NCI-H510A treated with DMSO at 0.1 percent for 48 hours (cell line): ENCODE measurements around the gene FAM107A.

ENCODE experiments used
- DNase-seq: peaks from one replicate; lab custom pipeline; 2025; lab: John Stamatoyannopoulos, UW

FAM107A gene, protein sequence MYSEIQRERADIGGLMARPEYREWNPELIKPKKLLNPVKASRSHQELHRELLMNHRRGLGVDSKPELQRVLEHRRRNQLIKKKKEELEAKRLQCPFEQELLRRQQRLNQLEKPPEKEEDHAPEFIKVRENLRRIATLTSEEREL

DNA sequence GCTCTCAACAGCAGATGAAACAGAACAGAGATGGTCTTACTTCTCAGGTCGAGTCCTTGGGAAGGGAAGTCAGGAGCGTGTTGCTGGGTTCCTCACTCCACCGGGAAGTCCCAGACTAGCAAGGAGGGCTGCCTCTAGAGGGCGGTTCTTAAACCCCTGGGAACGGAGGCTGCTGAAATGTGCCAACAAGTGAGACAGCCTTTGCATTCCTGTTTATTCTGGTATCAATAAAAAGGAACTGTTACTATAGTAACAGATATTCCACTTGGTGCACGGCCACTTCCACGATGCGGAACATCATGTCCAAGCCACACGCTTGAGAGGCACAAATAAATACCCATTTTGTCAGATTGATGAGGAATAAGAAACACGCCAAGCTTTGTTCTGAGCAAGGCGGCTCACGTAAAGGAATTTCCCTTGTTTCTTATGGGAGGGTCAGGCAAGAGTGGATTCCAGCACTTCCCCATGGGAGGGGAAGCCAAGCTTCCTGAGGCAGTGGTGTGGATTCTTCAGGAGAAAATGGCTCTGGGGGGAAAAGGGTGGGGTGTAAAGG is at the start of gene FAM107A:
FAM107A (minus strand) TSS at position 123 of the 553 bp plus-strand sequence. CDS start 7,531 bp downstream, outside the sequence.
- DNase-seq, result no peak

DNA sequence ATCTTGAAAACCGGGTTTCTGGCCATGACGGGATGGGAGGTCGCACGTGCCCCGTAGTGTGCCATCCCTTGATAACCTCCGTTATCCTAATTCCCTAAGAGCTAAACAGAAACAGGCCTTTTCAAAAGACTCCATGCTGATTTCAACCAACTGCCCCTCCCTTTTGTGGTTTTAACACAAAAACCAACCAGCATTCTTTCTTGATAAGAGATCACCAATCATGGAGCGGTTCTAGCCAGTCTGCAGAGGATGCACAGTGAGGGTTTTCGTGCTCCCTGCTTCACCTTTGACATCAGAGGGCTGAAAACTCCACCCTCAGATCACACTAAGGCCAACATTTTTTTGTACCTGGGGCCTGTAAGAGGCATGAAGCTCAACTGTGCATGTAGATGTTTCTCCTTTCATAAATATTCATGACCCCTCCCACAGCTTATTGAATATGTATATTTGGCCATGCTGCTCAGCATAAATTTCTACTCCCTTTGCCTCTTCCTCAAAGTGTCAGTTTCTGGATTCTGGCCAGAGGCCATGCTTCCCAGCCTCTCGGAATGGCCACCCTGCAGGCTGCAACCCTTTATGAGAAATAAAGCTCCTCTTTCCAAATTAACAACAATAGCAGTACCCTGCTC is 48.1 kb upstream of the FAM107A start:
- DNase-seq, result no peak

DNA sequence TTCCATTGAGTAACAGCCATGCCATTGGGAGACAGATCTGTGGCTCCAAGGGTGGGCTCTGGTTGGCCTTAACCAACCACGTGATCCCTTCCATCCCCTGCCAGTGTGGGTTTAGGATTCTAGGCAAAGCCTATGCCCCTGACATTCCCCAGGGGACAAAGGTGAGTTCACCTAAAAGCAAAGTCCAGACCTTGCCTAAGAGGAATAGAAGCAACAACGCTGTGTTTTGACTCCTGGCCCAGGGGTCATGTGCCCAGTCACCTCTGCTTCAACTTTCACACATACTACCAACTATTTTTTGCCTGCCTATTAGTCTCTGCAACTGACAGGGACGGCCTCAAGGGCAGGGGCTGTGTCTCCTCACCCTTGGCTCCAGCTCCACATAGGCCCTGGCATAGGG is 47.4 kb upstream of the FAM107A start:
- DNase-seq, result no peak

DNA sequence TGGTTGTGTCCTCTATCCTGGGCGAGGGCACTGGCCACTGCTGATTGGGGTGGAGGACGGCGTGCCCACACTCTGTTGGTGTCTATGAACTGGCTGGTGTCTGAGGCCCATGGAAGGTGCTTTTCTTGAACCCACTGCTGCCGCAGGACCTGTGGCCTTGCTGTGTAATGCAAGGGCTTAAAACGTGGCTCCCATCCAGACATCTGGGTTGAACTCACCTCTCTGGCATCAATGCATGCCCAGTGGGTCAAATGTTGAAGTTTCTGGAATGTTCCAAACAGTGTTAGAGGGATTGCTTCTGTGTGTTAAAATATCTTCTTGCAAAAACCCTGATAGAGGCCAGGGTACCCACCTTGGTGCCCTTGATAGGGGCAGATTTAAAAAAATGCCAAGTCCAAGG is 46.8 kb upstream of the FAM107A start:
- no peak for DNase-seq

DNA sequence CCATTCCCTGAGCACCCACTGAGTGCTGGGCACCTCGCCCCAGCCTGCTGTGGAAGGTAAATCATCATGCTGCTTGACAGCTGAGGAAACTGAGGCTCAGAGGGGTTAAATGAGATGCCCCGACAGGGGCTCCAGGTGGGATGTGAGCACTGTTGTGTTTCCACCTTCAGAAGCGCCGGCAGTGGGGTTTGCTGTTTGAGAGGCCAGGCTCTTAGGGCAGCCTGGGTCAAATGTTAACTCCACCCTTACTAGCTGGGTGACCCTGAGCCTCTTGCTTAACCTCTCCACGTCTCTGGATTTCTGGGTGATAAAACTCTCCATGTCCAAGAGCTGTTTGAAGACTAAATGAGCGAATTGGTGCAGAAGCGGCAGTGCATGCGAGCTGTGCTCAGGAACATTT is 46.3 kb upstream of the FAM107A start:
- DNase-seq, result no peak

DNA sequence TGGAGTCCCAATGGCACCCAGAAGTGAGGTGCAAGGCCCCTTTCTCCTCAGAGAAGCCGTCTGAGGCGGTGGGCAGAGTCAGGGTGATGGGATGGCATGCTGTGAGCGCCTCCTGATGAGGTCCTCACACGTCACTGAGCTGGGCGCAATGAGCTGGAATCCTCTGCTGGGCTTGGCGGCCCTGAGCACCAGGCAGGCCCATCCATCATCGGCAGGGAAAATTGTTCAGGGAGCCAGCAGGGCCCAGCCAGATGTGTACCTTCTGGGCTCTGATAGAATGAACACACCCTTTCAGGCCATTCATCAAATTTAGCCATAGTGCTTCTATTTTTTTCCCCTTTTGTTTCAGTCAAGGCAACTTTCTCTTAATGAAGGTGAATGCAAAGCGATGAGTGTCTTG is 45.7 kb upstream of the FAM107A start:
- DNase-seq, result no peak

DNA sequence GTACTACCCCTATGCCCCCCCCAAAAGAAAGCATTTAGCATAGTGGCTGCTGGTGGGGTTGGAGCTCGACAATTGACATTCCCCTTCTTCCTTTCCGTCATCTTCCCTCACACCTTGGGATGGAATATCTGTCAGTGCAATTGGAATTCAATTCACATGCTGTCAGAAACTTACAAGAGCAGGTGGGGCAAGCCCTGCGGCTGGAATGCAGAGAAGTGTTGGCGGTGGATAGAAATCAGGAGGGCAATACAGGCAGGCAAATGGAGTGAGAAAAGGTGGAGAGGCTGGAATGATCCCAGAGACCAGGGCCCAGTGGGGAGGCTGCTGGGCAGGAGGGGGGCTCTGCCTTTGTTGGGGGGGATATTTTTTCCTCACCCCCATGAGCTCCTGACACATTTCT is 45.2 kb upstream of the FAM107A start:
- DNase-seq, result no peak

DNA sequence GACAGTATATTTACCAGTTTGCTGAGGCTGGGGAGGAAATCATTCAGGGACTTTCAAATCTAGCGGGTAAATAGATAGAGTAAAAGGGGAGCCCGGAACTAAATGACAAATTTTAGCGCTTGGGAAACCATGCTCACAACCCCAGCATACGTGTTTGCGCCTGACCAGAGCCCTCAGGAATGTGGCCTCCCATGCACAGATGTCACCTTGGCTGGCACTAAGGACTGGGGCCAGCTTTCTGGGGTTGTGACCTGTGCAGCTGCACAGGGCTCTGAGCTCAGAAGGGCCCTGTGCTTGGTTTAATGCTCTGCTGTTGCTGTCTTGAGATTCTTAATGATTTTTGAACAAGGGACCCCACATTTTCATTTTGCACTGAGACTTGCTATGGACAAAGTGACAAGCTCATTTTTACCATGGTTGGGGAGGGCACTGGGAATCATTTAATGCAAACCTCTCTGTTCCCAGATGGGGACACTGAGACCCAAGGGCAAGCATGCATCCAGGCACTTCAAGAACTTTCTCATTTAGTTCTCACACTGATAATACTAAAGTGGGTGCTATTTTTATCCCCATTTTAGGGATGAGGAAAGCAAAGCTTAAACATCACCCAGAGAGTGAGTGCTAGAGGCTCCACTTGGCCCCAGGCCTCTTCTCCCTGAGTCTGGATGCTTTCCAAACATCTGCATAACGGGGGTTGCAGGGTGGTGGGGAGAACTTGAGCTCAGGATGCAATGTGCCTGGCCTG is 44.1 kb upstream of the FAM107A start:
- no peak for DNase-seq

DNA sequence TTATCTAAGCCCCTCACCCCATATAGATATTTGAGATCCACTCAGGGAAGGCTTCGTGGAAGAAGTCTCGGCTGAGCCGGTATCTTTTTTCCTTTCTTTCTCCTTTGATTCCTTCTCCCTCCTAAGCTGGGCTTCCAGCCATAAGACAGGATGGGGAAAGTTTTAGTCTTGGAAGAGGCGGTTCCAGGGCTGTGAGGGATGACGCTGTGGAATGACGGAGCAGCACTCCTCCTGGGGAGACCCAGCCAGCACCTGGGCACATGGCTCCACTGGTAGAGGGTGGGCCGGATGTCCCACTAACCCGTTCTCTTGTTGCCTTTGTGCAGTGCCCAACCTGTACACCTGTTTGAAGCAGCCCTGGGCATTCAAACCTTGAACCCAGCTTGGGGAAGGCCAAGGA is 43.2 kb upstream of the FAM107A start:
- DNase-seq, result no peak

DNA sequence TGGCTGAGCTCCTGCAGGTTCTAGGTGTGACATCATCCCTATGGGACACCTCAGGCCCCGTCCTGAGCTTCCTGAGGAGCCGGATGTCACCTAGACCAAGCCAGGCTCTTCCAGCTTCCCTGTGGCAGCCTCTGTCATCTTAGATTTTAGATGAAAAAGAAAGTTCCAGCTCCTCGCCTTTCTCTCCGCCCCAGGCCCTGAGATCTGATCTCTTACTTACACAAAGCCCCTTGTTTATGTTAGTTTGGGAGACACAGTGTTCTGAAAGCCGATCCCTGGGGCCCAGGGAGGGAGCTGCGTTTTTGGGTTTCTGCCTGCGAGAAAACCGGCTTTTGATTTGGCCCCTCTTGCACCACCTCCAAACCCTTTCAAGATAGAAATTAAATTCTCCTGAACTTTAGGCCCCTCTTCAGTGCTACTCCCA is 40.2 kb upstream of the FAM107A start:
- no peak for DNase-seq

DNA sequence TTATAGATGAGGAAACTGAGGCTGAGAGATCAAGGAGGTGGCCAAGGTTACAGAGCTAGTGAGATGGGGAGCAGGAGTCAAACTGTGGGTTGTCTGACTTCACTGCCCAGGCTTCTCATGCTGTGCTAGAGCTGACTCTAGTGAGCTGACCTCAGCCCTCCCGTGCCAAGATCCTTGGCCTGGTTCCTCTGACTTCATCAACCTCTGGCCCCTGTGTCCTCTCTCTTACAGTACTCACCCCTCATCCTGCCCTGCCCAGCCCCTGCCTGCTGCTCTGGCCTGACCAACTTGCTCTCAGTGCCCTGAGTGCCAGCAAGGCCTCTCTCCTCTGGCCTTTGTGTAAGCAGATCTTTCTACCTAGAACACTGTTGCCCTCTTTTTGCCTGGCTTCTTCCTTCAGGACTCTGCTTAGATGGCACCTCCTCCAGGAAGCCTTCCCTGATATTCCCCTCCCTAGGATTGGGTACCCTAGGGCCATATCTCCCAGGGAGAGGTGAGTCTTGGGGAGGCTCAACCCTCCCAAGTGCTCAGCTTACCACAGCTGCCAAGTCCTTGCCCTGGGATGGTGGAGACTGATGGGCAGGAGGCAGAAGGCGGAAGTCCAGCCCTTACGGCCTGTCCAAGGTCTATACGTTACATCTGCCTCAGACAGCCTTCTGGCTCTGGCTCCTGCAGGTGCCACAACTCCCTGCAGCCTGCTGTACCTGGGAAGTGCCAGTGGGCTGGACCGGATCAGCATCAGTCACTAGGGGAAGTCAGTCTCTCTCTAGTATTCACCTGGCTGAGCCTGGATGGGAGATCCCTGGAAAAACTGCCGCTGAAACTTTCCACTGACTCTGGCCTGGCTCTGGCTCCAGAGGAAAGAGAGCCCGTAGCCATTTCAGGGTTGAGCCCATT is 36.3 kb upstream of the FAM107A start:
- no peak for DNase-seq

DNA sequence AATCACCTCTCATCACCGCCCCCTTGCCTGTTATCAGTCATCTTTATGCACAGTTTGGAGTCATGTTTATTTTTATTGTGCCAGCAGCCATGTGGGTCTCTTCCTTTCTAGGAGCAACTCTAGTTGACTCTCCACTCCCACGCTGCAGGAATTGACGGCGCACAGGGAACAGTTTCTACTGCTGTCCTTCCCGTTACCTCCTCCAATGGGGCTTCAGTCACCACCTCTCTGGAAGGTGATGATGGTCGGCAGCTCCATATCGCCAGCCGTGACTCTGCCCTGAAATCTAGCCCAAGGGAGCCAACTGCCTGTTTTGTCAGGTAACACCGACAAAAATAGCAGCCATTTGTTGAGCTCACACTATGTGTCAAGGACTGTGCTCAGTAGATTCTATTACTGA is 35.6 kb upstream of the FAM107A start:
- DNase-seq, result no peak

DNA sequence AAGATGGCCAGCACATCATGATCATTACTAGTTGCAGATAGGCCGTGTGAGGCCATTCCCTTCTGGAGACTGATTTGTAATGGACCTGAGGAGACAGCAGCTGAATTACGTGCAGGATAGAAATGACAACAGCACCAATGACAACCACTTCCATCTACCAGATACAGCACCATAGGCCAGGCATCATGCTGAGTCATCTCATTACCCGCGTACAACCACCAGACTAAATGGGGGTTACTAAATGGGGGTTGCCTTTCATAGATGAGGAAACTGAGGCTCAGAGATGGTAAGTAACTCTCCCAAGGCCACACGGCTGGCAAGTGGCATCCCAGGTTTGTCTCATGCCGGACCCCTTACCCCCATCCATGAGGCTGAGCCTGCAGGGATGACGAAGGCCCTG is 32.8 kb upstream of the FAM107A start:
- DNase-seq, result no peak

DNA sequence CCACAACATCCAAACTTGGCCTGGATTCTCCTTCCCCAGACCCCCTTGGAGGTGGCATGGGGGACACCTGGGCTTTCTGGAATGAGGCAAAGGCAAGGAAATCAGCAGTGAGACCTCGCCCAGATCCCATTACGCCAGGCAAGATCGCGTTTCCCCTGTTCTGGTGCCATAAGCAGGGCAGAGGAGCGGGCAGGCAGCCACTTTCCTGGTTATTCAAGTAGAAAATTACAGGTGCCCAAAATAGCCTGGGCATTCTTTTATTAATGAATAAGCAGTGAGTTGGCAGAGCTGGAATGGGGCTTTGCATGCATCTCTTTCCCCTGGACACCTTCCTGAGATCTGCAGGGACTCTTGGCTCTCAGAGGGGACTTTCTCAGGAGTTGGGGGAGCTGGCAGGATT is 31.5 kb upstream of the FAM107A start:
- DNase-seq, result no peak

DNA sequence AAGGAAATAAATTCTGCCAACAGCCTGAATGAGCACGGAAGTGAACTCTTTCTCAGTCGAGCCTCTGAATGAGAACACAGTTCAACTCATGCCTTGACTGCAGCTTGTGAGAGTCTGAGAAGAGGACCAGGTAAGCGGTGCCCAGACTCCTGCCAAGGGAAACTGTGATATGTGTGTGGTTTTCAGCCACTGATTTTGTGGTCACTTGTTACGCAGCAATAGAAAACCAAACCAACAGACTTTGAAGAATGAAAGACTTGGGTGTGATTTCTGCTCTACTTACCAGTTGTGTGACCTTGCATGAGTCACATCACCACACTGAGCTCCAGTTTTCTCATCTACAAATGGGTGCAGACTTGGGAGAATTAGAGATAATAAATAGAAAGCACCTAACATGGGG is 30.6 kb upstream of the FAM107A start:
- no peak for DNase-seq

DNA sequence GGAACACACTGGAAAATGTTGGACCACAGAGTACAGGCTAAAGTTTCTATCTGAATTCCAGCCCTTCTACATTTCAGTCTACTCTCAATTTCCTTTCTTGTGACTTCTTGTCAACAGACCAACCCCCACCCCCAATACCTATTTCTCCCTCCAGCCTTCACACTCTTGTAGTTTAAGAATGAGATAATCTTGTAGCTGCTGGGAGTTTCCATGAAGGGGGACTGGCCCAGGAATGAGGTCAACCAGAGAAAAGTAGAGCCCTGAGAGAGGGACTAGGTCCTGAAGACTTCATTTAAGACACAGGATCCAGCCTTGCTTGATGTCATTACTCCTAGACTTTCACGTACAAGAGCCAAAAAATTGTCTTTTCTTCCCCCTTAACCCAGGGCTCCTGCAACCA is 29.5 kb upstream of the FAM107A start:
- DNase-seq, result no peak

DNA sequence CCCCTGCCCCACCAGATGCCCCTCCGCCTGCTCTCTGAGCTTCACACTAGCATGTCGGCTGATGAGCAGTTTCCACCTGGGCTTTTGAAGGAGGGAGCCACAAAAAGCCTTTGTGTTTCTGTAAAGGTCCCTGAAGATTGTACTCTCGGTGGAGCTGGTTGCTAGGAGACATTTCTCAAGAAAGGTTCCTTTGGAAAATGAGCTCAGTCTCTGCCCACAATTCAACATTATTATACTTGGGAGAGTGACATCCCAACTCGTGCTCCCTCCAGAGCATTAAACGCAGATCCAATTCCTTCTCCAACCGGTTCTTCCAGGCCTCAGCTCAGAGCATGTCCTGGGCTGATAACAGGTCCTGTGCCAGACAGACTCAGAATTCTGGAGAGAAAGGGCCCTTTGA is 26.8 kb upstream of the FAM107A start:
- no peak for DNase-seq

DNA sequence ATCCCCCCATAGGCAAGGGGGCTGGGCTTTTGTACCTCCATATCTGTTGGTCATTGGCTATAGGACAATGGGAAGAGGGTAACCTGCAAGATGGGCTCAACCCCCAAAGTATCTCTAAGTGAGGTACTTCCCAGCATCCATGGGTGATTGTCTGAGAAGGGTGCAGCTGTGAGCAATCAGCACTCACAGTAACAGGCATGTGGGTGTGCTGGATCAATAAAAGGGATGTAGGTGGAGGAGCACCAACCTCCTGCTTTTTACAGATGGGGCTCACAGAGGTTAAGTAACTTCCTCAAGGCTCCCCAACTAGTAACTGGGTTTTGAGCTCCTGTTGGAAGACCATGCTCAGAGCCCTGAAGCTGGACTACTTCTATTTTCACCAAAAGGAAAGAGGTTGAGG is 26.4 kb upstream of the FAM107A start:
- DNase-seq, result no peak

DNA sequence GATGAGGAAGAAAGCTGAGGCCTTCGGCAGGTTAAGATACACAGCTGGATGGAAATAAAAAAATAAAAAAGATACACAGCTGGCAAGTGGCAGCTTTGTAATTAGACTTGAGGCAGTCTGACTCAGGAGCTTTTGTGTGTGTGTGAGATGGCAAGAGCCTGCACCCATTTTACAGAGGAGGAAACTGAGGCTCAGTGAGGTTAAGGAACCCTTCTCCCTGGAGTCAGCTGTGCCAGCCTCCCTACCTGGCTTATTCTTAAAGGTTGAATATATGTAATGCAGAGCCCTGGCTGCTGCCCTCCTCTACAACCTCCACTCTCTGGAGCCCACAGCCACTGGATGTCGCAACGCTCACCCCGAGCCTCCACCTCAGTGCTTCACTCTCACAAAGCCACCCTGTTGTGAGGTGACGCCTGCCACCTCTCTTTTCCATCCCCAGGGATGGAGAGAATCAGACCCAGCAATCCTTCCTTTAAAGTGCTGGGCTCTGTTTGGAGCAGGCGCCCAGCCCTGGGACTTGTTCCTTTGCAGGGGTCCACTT is 20.6 kb upstream of the FAM107A start:
- no peak for DNase-seq

DNA sequence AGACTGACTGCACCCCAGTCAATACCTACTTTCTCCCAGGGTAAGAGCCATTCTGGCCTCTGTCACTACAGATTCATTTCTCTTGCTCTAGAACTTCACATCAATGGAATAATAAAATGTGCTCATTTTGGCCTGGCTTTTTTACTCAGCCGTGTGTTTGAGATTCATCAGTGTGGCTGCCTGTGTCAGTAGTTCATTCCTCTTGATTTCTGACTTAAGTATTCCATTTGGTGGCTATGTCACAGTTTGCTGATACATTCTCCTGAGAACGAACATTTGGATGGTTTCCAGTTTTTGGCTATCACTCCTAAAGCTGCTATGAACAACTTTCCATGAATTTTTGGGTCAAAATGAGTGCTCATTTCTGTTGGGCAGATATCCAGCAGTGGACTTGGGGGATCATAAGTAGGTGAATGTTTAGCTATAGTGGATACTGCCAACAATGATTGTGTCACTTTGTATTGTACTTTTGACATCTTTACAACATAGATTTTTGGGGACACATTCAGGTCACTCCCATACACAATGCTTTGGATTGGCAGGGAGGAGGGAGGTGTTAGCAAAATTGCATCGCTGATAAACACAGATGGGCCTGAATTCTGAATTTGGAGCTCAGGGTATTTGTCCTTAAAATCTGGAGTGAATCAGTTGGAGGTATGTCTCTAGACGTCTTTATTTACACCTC is 19.8 kb upstream of the FAM107A start:
- DNase-seq, result no peak

DNA sequence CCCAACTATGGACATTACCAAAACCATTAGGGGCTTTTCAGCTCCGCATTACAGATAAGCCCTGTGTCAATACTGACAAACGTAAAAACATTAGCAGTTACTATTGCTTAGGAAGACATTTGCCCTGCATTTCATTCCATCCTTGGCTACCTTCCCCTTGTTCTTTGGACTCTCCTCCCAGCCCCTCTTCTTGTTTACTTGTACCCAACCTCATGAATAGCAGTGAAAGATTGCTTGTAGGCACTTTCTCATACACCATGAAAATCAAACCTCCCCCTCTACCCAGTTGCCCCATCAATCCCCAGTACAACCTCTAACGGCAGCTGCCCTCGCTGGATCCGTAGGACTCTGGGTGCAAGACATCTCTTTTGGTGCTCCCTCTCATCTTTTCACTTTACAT is 16.9 kb upstream of the FAM107A start:
- DNase-seq, result no peak
